ENCODE results near the gene PDAP1.

DNA sequence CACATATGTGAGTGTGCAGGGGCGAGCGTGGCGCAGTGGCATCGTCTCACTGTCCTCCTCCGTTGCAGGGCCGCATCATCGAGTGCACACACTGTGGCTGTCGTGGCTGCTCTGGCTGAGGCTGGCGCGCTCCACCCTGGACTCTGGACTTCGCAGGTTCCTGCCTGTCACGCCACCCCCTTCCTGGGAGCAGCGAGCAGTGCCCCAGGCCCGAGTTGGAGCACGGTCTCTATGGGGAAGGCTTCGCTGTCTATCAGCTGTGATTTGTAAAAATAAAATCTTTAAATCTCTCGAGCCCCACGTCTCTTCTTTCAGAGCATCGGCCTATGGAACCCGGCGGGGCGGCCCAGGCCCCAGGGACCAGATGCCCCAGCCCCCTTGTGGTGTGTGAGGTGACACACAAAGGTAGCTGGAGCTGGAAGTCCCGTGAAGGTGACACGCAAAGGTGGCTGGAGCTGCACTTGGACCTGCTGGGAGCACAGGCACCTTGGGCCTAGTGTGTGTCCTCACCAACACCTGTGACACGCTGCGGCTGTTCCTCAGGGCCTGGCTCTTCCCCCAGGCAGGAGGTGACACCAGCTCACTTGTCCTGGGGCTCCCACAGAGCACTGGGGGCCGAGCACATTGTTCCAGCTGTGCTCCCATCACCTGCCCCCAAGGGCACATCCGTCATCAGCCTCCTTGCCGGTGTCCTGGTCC lies 11.1 kb upstream of the PDAP1 start:
- TF ChIP-seq RUNX3 (IDR thresholded peaks at IDR 0.05; ENCODE audit: low read length): no peak
- no peak for TF ChIP-seq MXI1 (IDR thresholded peaks at IDR 0.05; ENCODE audit: low read depth, low read length)
- TF ChIP-seq, protein P1, sequence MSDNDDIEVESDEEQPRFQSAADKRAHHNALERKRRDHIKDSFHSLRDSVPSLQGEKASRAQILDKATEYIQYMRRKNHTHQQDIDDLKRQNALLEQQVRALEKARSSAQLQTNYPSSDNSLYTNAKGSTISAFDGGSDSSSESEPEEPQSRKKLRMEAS (IDR thresholded peaks at IDR 0.05; ENCODE audit: low read depth, low read length): no peak
- TF ChIP-seq, protein P2, sequence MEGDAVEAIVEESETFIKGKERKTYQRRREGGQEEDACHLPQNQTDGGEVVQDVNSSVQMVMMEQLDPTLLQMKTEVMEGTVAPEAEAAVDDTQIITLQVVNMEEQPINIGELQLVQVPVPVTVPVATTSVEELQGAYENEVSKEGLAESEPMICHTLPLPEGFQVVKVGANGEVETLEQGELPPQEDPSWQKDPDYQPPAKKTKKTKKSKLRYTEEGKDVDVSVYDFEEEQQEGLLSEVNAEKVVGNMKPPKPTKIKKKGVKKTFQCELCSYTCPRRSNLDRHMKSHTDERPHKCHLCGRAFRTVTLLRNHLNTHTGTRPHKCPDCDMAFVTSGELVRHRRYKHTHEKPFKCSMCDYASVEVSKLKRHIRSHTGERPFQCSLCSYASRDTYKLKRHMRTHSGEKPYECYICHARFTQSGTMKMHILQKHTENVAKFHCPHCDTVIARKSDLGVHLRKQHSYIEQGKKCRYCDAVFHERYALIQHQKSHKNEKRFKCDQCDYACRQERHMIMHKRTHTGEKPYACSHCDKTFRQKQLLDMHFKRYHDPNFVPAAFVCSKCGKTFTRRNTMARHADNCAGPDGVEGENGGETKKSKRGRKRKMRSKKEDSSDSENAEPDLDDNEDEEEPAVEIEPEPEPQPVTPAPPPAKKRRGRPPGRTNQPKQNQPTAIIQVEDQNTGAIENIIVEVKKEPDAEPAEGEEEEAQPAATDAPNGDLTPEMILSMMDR (IDR thresholded peaks at IDR 0.05 in 2 of 3, conservative IDR thresholded peaks at IDR 0.05 in 1 of 3; ENCODE audit: control insufficient read depth in 2 of 3, extremely low read depth in 1 of 3, insufficient read depth in 1 of 3, low read depth in 3 of 3, low read length in 3 of 3): no peak
- no peak for TF ChIP-seq KLF5 (IDR thresholded peaks at IDR 0.05; ENCODE audit: partially characterized antibody)
